Peyer's patch (tissue), 4 donors: Measurements from ENCODE around the gene PNO1.

Experiments used
- POLR2A ChIP-seq, 2 donors: fragments of 450-650 bp; IDR thresholded peaks; one replicate each; pipeline ENCODE4 v1.5.1; 2017; ENCODE audit warnings: antibody characterized with exemption in 2 of 2, mild to moderate bottlenecking in 2 of 2, moderate library complexity in 2 of 2
- TF ChIP-seq, protein P1 (sequence below), 6 experiments: fragments of 450-650 bp in 4 of 6; fragments of 200-600 bp in 2 of 6; sonication (generic) in 1 of 6; IDR thresholded peaks; one replicate each; pipeline ENCODE4 v1.5.1; 2017 to 2019; ENCODE audit warnings: antibody characterized with exemption in 6 of 6, mild to moderate bottlenecking in 3 of 6, moderate library complexity in 1 of 6

DNA sequence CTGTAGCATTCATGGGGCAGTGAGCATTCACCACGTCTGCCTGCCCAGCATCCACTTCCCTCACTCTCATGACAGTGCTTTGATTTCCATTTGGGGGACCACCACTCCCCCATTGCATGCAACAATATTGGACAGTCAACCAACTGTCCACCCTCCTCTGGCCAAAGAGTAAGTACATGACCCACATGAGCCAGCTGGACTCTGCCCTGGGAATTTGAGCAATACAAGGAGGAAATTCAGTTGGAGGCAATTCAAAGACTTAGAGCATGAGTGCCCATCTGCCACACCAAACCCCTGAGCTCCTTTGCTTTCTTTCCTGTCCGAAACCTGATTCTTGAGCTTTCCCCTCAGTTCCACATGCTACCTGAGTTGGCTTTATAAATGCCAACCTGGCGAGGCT lies 41.7 kb upstream of the PNO1 start:
- TF ChIP-seq, protein P1, sequence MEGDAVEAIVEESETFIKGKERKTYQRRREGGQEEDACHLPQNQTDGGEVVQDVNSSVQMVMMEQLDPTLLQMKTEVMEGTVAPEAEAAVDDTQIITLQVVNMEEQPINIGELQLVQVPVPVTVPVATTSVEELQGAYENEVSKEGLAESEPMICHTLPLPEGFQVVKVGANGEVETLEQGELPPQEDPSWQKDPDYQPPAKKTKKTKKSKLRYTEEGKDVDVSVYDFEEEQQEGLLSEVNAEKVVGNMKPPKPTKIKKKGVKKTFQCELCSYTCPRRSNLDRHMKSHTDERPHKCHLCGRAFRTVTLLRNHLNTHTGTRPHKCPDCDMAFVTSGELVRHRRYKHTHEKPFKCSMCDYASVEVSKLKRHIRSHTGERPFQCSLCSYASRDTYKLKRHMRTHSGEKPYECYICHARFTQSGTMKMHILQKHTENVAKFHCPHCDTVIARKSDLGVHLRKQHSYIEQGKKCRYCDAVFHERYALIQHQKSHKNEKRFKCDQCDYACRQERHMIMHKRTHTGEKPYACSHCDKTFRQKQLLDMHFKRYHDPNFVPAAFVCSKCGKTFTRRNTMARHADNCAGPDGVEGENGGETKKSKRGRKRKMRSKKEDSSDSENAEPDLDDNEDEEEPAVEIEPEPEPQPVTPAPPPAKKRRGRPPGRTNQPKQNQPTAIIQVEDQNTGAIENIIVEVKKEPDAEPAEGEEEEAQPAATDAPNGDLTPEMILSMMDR (IDR thresholded peaks at IDR 0.05): no peak
- no peak for TF ChIP-seq POLR2A (IDR thresholded peaks at IDR 0.05)
